Panc1 (cell line): ENCODE data around the gene HOXA7. TPM values are rescaled to one million over a fixed set of nuclear protein-coding genes. Genes with fewer than 3 reads are reported as not detected.
A peak's percentile ranks its signal among the peaks of the same experiment; 100 is the strongest.

Source experiments
- ATAC-seq: fragments of 200-7000 bp; cut with Tn5 transposase; 2 replicates; pipeline ENCODE4 v1.9.1; 2020; ENCODE audit warnings: mild to moderate bottlenecking, moderate library complexity
- BruUV-seq: library from RNA; stranded (reverse); fragments of 400-500 nt; replicated peaks from 2 replicates; lab custom pipeline; 2021; lab: Mats Ljungman, UMichigan
- CTCF ChIA-PET: fragments of 300-600 bp; sonication (Branson Sonifier 250); formaldehyde crosslinking; loops from one replicate; lab custom pipeline; 2022; ENCODE audit warnings: antibody characterized with exemption; lab: Charles Lee
- POLR2A ChIA-PET: fragments of 300-600 bp; sonication (Branson Sonifier 250); formaldehyde crosslinking; loops from one replicate; lab custom pipeline; 2022; ENCODE audit warnings: antibody characterized with exemption; lab: Charles Lee
- DNase-seq: peaks from one replicate; pipeline ENCODE4 v3.0.0-alpha.2; 2010; ENCODE audit warnings: low read depth, low spot score
- H3K27ac ChIP-seq: 2 replicates; pipeline ENCODE4 v1.5.1; 2011; ENCODE audit warnings: mild to moderate bottlenecking, low read length, inconsistent platforms
- H3K27me3 ChIP-seq: fragments of 200-500 bp; sonication (Bioruptor generic); 2 replicates; pipeline ENCODE4 v1.6.0; 2014; ENCODE audit warnings: low read length, inconsistent platforms; ENCODE audit not compliant: control insufficient read depth, insufficient read depth
- H3K36me3 ChIP-seq: fragments of 200-500 bp; sonication (Bioruptor generic); 2 replicates; pipeline ENCODE4 v1.5.1; 2014; ENCODE audit warnings: inconsistent platforms, mild to moderate bottlenecking, low read length, moderate library complexity; ENCODE audit not compliant: control insufficient read depth, insufficient read depth
- H3K4me1 ChIP-seq: 2 replicates; pipeline ENCODE4 v1.5.1; 2011; ENCODE audit warnings: inconsistent platforms, mild to moderate bottlenecking, low read length, moderate library complexity; ENCODE audit not compliant: control insufficient read depth, insufficient read depth
- H3K4me3 ChIP-seq, 2 experiments: 2 replicates each; pipeline ENCODE4 v1.5.1; 2011 to 2012; ENCODE audit warnings: low read depth in 2 of 2, low read length in 2 of 2, mild to moderate bottlenecking in 2 of 2, inconsistent platforms in 1 of 2, moderate library complexity in 1 of 2
- H3K9me3 ChIP-seq: fragments of 200-500 bp; sonication (Bioruptor generic); 2 replicates; pipeline ENCODE4 v1.5.1; 2014; ENCODE audit warnings: low read depth, mild to moderate bottlenecking, inconsistent platforms, low read length, moderate library complexity; ENCODE audit not compliant: control insufficient read depth, insufficient read depth
- POLR2AphosphoS5 ChIP-seq: IDR thresholded peaks from 2 replicates; pipeline ENCODE4 v1.6.1; 2012; ENCODE audit warnings: mild to moderate bottlenecking, low read depth, low read length, moderate library complexity
- SIN3A ChIP-seq: IDR thresholded peaks from 2 replicates; pipeline ENCODE4 v1.6.1; 2012; ENCODE audit warnings: low read depth, mild to moderate bottlenecking, low read length, moderate library complexity, borderline replicate concordance; ENCODE audit not compliant: insufficient read depth
- TCF7L2 ChIP-seq: IDR thresholded peaks from 2 replicates; pipeline ENCODE4 v1.6.1; 2011; ENCODE audit warnings: mild to moderate bottlenecking, low read depth, low read length, inconsistent platforms
- in situ Hi-C: cut with HindIII; loops from 2 replicates; pipeline ENCODE4 v1.10.0; 2016; ENCODE audit warnings: low sequenced_read_pairs, low pct_unique_long_range_greater_than_20kb
- intact Hi-C: fragments of 100-400 bp; cut with micrococcal nuclease; formaldehyde crosslinking; loops from one replicate; pipeline ENCODE4 v1.10.0; 2022; ENCODE audit not compliant: unreplicated experiment
- microRNA-seq: library from miRNA; unstranded; fragments of <30 nt; microRNA quantifications from one replicate; pipeline ENCODE4 v1.1.0, GENCODE V29; 2020; ENCODE audit not compliant: unreplicated experiment
- total RNA-seq: library from RNA; stranded (reverse); gene quantifications from one replicate; pipeline ENCODE4 v1.2.1, GENCODE V29; 2021; ENCODE audit not compliant: unreplicated experiment
- TF ChIP-seq, protein P1 (sequence below): fragments of 450-650 bp; IDR thresholded peaks from 2 replicates; pipeline ENCODE4 v1.5.1; 2017; ENCODE audit warnings: mild to moderate bottlenecking
- TF ChIP-seq, protein P2 (sequence below), 2 experiments: IDR thresholded peaks; 2 replicates each; pipeline ENCODE4 v1.6.1; 2011 to 2012; ENCODE audit warnings: low read depth in 2 of 2, control low read depth in 1 of 2, low read length in 1 of 2, mild to moderate bottlenecking in 1 of 2, moderate library complexity in 1 of 2; ENCODE audit not compliant: insufficient read depth in 1 of 2

The HOXA7 gene
- total RNA-seq, 1 experiment from 2014 or later, result not detected

DNA sequence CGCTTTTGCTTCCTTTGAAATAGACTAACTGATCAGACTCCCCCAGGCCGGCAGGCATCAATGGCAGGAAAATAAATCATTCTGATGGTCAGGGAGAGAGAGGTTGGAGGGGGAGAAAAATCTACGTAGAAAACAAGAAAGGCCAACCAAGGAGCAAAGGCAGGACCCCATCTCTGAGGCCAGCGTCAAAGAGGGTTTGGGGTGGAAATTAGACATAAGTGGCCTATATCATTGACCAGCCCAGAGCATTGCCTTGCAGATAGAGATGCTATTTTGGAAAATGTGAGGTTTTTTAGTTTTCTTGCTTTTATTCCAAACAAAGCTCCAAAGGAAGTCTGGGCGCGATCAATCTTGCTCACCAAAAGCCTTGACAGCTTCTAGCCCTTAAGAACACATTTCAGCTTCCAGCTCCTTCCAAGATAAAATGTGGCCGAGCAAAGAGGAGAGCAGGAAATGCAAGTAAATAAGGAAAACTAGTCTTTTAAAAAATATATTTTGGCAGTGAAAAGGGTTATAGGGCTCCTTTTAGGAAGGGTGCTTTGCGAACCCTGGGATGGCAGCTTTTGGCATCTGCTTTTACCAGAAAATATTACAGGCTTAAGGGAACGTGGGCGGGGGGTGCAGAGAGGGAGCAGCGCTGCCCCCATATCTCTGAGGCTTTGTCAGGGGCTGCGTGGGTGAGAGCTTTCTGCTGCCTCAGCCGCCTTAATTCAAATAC, 52.0 kb downstream of the HOXA7 start:
- BruUV-seq, result no TSS peak
- TF ChIP-seq TCF7L2, result no peak
- no peak for TF ChIP-seq SIN3A
- no peak for TF ChIP-seq POLR2AphosphoS5
- TF ChIP-seq, protein P1, sequence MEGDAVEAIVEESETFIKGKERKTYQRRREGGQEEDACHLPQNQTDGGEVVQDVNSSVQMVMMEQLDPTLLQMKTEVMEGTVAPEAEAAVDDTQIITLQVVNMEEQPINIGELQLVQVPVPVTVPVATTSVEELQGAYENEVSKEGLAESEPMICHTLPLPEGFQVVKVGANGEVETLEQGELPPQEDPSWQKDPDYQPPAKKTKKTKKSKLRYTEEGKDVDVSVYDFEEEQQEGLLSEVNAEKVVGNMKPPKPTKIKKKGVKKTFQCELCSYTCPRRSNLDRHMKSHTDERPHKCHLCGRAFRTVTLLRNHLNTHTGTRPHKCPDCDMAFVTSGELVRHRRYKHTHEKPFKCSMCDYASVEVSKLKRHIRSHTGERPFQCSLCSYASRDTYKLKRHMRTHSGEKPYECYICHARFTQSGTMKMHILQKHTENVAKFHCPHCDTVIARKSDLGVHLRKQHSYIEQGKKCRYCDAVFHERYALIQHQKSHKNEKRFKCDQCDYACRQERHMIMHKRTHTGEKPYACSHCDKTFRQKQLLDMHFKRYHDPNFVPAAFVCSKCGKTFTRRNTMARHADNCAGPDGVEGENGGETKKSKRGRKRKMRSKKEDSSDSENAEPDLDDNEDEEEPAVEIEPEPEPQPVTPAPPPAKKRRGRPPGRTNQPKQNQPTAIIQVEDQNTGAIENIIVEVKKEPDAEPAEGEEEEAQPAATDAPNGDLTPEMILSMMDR, result no peak
- TF ChIP-seq, protein P2, sequence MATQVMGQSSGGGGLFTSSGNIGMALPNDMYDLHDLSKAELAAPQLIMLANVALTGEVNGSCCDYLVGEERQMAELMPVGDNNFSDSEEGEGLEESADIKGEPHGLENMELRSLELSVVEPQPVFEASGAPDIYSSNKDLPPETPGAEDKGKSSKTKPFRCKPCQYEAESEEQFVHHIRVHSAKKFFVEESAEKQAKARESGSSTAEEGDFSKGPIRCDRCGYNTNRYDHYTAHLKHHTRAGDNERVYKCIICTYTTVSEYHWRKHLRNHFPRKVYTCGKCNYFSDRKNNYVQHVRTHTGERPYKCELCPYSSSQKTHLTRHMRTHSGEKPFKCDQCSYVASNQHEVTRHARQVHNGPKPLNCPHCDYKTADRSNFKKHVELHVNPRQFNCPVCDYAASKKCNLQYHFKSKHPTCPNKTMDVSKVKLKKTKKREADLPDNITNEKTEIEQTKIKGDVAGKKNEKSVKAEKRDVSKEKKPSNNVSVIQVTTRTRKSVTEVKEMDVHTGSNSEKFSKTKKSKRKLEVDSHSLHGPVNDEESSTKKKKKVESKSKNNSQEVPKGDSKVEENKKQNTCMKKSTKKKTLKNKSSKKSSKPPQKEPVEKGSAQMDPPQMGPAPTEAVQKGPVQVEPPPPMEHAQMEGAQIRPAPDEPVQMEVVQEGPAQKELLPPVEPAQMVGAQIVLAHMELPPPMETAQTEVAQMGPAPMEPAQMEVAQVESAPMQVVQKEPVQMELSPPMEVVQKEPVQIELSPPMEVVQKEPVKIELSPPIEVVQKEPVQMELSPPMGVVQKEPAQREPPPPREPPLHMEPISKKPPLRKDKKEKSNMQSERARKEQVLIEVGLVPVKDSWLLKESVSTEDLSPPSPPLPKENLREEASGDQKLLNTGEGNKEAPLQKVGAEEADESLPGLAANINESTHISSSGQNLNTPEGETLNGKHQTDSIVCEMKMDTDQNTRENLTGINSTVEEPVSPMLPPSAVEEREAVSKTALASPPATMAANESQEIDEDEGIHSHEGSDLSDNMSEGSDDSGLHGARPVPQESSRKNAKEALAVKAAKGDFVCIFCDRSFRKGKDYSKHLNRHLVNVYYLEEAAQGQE (IDR thresholded peaks at IDR 0.05; ENCODE audit: insufficient read depth in 1 of 2, low read depth in 2 of 2, low read length in 1 of 2), result no peak
- Histone ChIP-seq H3K36me3 (peaks cover 8% of the 10 kb centered on the region; the same call in 1 of the 2 replicates), H3K27ac (peak overlapping the region; percentile 85), H3K4me3 (peak overlapping the region in 1 of 2 experiments; percentile 52; a peak in 2 of 4 replicates), H3K4me1 (peaks cover 74% of the 10 kb centered on the region), H3K27me3 (no peaks in the 10 kb centered on the region), H3K9me3 (no peaks in the 10 kb centered on the region)
- intact Hi-C loops, result no loop called here
- ATAC-seq, result no peak
- in situ Hi-C loops, result no loop called here
- ChIA-PET POLR2A (interaction anchor here (0.8 kb wide), 1 partner anchor 226 kb away, joined by 11 read pairs; no protein-coding TSS in a partner anchor), CTCF (interaction anchor here (0.5 kb wide), 1 partner anchor 16 kb away, joined by 8 read pairs; no protein-coding TSS in a partner anchor)
- no peak for DNase-seq

Small RNA genes within 50 kb of the gene (microRNA-seq; reads per million reads assigned to microRNA genes)
- 160 reads per million, percentile 61 among the genes with 10 or more reads in this experiment for gene MIR196B

Other genes with a start within 250 kb of the HOXA7 start
- gene HOXA1, start 60.7 kb downstream of the HOXA7 start, total RNA-seq, result 8.8 TPM
- gene HOXA2, start 54.0 kb downstream of the HOXA7 start, total RNA-seq, result 2.9 TPM
- 0.39 TPM for gene HOXA4, start 25.9 kb downstream of the HOXA7 start, total RNA-seq
- 3.9 TPM for gene HOXA5, start 13.0 kb downstream of the HOXA7 start, total RNA-seq
- 3.3 TPM for gene HOXA6, start 8.9 kb downstream of the HOXA7 start, total RNA-seq
- 30.2 TPM for gene HOXA3, start 4.1 kb downstream of the HOXA7 start, total RNA-seq
- gene HOXA9, start 8.9 kb upstream of the HOXA7 start, total RNA-seq, result not detected
- gene HOXA10, start 17.6 kb upstream of the HOXA7 start, total RNA-seq, result 0.41 TPM
- 0.57 TPM for gene HOXA11, start 28.6 kb upstream of the HOXA7 start, total RNA-seq
- 1.2 TPM for gene HOXA13, start 43.4 kb upstream of the HOXA7 start, total RNA-seq
- gene EVX1, start 86.1 kb upstream of the HOXA7 start, total RNA-seq, result 0.10 TPM